Upper lobe of left lung (tissue), 6 donors: ENCODE results near the gene APCDD1. TPM values are rescaled to one million over a fixed set of nuclear protein-coding genes. Genes with fewer than 3 reads are reported as not detected.

Source experiments
- ATAC-seq, 2 donors: fragments of 200-7000 bp; cut with Tn5 transposase; one replicate each; pipeline ENCODE4 v1.9.1; 2022; ENCODE audit warnings: mild to moderate bottlenecking in 2 of 2, moderate library complexity in 2 of 2; ENCODE audit not compliant: low FRiP score in 2 of 2
- DNase-seq, 2 donors: peaks; one replicate each; pipeline ENCODE4 v3.0.0-alpha.2; 2019 to 2020
- H3K27ac ChIP-seq, 4 donors: fragments of 200-600 bp; sonication (generic); one replicate each; pipeline ENCODE4 v1.5.1; 2016 to 2019
- H3K27me3 ChIP-seq, 4 donors: fragments of 200-600 bp; sonication (generic); one replicate each; pipeline ENCODE4 v1.5.1; 2017 to 2019
- H3K36me3 ChIP-seq, 4 donors: fragments of 200-600 bp; sonication (generic); one replicate each; pipeline ENCODE4 v1.5.1; 2016 to 2019
- H3K4me1 ChIP-seq, 4 donors: fragments of 200-600 bp; sonication (generic); one replicate each; pipeline ENCODE4 v1.5.1; 2018 to 2019
- H3K4me3 ChIP-seq, 4 donors: fragments of 200-600 bp; sonication (generic); one replicate each; pipeline ENCODE4 v1.5.1; 2017 to 2019; ENCODE audit warnings: mild to moderate bottlenecking in 2 of 4, moderate library complexity in 1 of 4
- H3K9me3 ChIP-seq, 4 donors: fragments of 200-600 bp; sonication (generic); one replicate each; pipeline ENCODE4 v1.5.1; 2018 to 2019
- CTCF ChIP-seq, 6 experiments: fragments of 450-650 bp in 4 of 6; fragments of 200-600 bp in 2 of 6; sonication (generic) in 2 of 6; IDR thresholded peaks; one replicate each; pipeline ENCODE4 v1.5.1; 2016 to 2019; ENCODE audit warnings: antibody characterized with exemption in 6 of 6
- EP300 ChIP-seq, 4 donors: sonication (generic); formaldehyde crosslinking; IDR thresholded peaks; one replicate each; pipeline ENCODE4 v1.5.1; 2017; ENCODE audit warnings: antibody characterized with exemption in 4 of 4, control low read depth in 2 of 4
- POLR2A ChIP-seq, 4 donors: fragments of 450-650 bp; IDR thresholded peaks; one replicate each; pipeline ENCODE4 v1.5.1; 2016 to 2017; ENCODE audit warnings: antibody characterized with exemption in 4 of 4, mild to moderate bottlenecking in 2 of 4
- POLR2AphosphoS5 ChIP-seq, 2 donors: sonication (generic); formaldehyde crosslinking; IDR thresholded peaks; one replicate each; pipeline ENCODE4 v1.5.1; 2017; ENCODE audit warnings: antibody characterized with exemption in 2 of 2
- WGBS, 2 donors: methylation state at CpG; one replicate each; pipeline ENCODE4 v1.1.5; 2017 to 2018; 5-methylcytosine and 5-hydroxymethylcytosine counted together
- total RNA-seq, 6 donors: library from RNA; depleted of rRNA in 4 of 6; stranded (reverse); fragments of >200 nt in 4 of 6; gene quantifications; one replicate each; pipeline versions ENCODE4 v1.1.0 to v1.2.1, GENCODE V29; 2016 to 2021
- donor health status: DM: no; HTN: no; CAD: no; lungs with moderate emphysema.
- donor health status: DM: no; HTN: yes; CAD: no; lungs with severe emphysema.

APCDD1 gene
- total RNA-seq, 6 donors from 2014 or later, result 8.4 to 40.4 (median 24.1) TPM

DNA sequence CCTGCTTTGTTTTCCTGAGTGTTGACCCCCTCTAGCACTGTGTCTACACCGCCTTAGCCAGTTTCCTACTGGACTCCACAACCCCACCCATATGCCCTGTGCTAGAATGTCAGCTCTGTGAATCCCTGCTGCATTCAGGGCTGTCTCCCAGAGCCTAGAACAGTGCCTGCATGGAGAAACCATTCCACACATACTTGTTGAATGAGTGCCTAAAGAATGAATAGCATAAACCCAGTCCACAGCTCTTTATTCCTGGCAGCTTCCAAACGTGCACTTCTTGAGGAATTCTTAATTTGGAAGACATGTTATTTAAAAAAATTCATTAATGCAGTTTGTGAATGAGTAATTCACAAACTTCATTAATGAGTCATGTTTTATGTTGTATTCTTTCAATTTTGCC, 64.9 kb downstream of the APCDD1 start:
- no peaks in the 10 kb centered on the region for H3K36me3 ChIP-seq
- H3K4me3 ChIP-seq, result no peak overlapping the region
- H3K4me1 ChIP-seq, result peaks cover 14 to 22% (median 19%) of the 10 kb centered on the region in 4 donors
- H3K27ac ChIP-seq, result peak overlapping the region in 2 of 4 donors; percentile 17 to 54
- TF ChIP-seq POLR2AphosphoS5 (IDR thresholded peaks at IDR 0.05), result no peak
- TF ChIP-seq CTCF (IDR thresholded peaks at IDR 0.05), result no peak
- no peak for TF ChIP-seq POLR2A (IDR thresholded peaks at IDR 0.05)
- no peak for TF ChIP-seq EP300 (IDR thresholded peaks at IDR 0.05)
- no peaks in the 10 kb centered on the region for H3K27me3 ChIP-seq
- whole genome bisulfite sequencing, 2 donors, result 55 to 61% methylated on average over 2 of the region's 2 CpGs
- H3K9me3 ChIP-seq, result peaks cover 0 to 3% (median 0%) of the 10 kb centered on the region in 4 donors
- DNase-seq, result no peak
- ATAC-seq, result peak in 1 of 2 donors; percentile 9

DNA sequence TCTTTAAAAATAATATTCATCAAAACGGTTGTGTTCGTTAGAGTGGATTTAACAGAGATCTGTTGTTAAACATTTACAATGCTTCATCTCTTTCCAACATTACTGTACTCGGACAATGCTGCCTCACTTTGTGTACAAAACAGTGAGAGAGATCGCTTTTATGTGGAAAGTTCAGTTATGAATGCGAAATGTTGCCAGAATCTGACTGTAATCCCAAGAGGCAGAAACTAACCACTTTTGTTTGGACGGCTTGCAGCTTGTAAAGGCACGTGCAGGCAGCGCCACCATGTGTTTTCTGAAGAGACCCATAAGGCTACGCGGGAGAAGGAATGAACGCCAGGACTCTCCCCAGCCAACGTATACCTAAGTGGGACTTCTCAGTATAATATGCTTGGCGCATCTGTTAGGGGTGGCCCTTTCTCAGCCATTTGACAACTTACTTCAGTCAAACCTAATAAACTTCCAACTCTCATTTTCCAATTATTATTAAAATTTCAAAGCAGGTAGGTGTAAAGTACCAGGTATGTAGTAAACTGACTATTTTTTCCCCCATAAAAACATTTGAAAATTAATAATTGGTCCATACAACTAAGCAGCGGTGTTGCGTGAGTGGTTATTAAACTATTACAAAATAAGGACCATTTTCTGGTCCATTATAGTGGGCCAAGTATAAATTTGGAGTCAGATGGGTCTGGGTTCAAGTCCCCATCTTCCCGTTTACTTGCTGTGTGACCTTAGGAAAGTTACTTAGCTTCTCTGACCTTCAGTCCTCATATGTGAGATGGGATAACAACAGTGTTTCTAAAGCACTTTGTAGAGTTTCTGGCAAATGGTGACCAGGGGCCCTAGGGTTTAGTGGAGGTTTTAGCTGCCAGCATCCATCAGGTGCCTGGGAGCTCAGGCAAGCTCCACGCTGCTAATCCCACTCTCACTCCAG, 65.8 kb downstream of the APCDD1 start:
- peak; percentile 25 to 88 for DNase-seq
- WGBS, 2 donors, result 24 to 27% methylated on average over 14 to 17 of the region's 17 CpGs
- ATAC-seq, result peak; percentile 87 to 93

DNA sequence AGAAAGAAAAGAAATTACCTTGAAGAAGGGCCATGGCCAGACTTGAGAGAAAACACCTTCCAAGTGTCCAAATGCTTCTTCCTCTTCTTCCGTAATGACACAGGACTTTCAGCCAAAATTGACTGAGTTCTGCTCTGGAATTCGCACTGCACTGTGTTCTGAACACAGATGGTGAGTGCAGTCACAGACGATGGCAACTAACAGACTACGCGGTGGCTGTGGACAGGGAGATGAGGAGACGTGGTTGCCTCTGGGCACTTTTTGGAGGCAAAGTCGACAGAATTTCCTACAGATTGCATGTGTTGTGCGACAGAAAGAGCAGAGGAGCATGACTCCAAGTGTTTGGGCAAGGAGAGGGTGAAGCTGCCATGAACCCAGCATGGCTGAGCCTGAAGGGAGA, 67.1 kb downstream of the APCDD1 start:
- Histone ChIP-seq H3K27me3 (no peaks in the 10 kb centered on the region), H3K27ac (no peak overlapping the region), H3K4me3 (no peak overlapping the region), H3K36me3 (no peaks in the 10 kb centered on the region), H3K9me3 (peaks cover 0 to 3% (median 0%) of the 10 kb centered on the region in 4 donors), H3K4me1 (peaks cover 18 to 27% (median 25%) of the 10 kb centered on the region in 4 donors)
- DNase-seq, result no peak
- TF ChIP-seq CTCF (IDR thresholded peaks at IDR 0.05), result no peak
- no peak for TF ChIP-seq POLR2A (IDR thresholded peaks at IDR 0.05)
- TF ChIP-seq POLR2AphosphoS5 (IDR thresholded peaks at IDR 0.05), result no peak
- TF ChIP-seq EP300 (IDR thresholded peaks at IDR 0.05), result no peak
- WGBS, 2 donors, result 84 to 86% methylated on average over 8 of the region's 8 CpGs
- ATAC-seq, result no peak

More for the DNA sequence above, 65.8 kb downstream of the APCDD1 start:
- peaks cover 0 to 3% (median 0%) of the 10 kb centered on the region in 4 donors for H3K9me3 ChIP-seq
- no peak overlapping the region for H3K4me3 ChIP-seq
- no peaks in the 10 kb centered on the region for H3K27me3 ChIP-seq
- no peak overlapping the region for H3K27ac ChIP-seq
- H3K36me3 ChIP-seq, result no peaks in the 10 kb centered on the region
- no peak for TF ChIP-seq POLR2A (IDR thresholded peaks at IDR 0.05)
- TF ChIP-seq CTCF (IDR thresholded peaks at IDR 0.05), result peak; percentile 49 to 76 (median 66)
- TF ChIP-seq POLR2AphosphoS5 (IDR thresholded peaks at IDR 0.05), result peak in 1 of 2 donors; percentile 47
- no peak for TF ChIP-seq EP300 (IDR thresholded peaks at IDR 0.05)
- H3K4me1 ChIP-seq, result peaks cover 14 to 22% (median 21%) of the 10 kb centered on the region in 4 donors

DNA sequence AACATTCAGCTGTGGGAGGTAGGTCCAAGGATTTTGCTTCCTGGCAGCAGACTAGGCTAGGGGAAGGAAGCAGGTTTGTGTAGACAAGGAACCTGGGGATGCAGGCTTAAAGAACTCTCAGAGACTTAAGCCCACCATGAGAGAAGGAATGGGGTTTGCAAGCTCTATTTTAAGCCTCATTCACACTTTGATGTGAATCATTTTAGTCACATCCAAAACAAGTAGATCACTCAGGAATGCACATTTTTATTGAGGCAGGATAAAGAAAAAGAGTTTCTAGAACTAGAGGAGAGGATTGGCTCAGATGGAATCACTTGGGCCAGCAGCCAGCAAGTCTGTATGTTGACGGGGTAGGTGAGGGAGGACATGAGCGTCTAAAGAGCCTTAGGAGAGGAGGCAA, 68.1 kb downstream of the APCDD1 start:
- H3K27me3 ChIP-seq, result no peaks in the 10 kb centered on the region
- 84 to 93% methylated on average over 2 of the region's 2 CpGs for WGBS, 2 donors
- no peaks in the 10 kb centered on the region for H3K9me3 ChIP-seq
- H3K4me3 ChIP-seq, result no peak overlapping the region
- DNase-seq (no peak), ATAC-seq (no peak)
- no peak for TF ChIP-seq CTCF (IDR thresholded peaks at IDR 0.05)
- no peak for TF ChIP-seq EP300 (IDR thresholded peaks at IDR 0.05)
- TF ChIP-seq POLR2AphosphoS5 (IDR thresholded peaks at IDR 0.05), result no peak
- TF ChIP-seq POLR2A (IDR thresholded peaks at IDR 0.05), result no peak
- peaks cover 28 to 37% (median 33%) of the 10 kb centered on the region in 4 donors for H3K4me1 ChIP-seq
- H3K36me3 ChIP-seq, result no peaks in the 10 kb centered on the region
- H3K27ac ChIP-seq, result no peak overlapping the region
